HS-5 (cell line): ENCODE results near the gene SLCO1B1.

ENCODE experiments used
- DNase-seq: peaks from one replicate; pipeline ENCODE4 v3.0.0-alpha.2; 2012; ENCODE audit warnings: low read depth

SLCO1B1 gene

DNA sequence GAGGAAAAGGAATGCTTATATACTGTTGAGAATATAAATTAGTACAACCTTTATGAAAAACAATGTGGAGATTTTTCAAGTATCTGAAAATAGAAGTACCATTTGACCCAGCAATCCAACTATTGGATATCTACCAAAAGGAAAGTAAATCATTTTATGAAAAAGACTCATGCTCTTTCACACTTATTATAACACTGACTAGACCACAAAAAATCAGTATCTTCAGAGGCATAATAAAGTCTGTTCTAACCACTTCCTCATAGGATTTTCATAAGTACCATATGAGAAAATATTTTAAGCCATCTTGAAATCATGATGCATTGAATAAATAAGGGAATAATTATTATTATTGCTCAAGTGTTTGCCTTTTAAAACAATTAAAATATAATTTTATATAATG, 90.8 kb downstream of the SLCO1B1 start:
- no peak for DNase-seq

DNA sequence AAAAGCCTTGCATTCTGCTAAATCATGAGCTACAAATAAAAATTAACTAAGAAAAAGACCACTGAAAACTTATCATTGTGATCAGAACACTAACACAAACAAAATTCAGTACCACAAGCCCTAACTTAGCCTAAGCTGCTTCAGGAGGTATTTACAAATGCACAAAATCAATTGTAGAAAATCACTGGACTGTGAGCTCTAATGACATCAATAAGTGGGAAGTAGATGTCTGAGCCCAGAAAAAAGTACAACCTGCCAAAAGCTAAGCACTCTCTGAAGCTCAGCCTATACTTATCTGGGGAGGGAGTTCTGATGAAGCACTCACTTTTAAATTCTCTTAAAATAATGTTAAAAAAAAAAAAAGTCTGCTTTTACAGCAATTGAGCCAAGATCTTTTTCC, 92.9 kb downstream of the SLCO1B1 start:
- no peak for DNase-seq

DNA sequence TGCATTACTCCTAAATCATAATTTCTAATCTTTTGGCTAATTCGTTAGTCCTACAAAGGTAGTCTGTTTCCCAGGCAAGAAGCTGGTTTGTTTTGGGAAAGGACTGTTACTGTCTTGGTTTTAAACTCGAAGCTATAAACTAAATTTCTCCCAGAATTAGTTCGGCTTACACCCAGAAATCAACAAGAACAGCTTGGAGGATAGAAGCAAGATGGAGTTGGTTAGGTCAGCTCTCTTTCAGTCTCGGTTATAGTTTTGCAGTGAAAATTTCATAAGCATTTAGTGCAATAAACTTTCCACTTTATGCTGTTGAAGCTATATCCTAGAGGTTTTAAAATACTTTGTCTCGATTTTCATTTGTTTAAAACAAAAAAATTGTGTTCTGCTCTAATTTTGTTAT, 103.4 kb downstream of the SLCO1B1 start:
- DNase-seq = no peak

DNA sequence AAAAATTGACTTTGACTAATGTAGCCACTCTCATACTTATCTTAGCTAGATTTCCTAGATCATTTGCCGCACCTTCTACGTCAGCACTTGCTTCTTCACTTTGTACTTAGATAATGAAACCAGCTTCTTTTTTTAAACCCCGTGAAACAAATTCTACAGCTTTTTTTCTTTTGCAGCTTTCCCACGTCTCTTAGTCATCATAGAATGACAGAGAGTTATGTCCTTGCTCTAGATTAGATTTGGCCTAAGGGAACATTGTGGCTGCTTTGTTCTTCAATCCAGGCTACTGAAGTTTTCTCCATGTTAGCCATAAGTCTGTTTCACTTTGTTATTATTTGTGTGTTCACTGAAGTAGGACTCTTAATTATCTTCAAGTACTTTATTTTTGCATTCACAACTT, 108.9 kb downstream of the SLCO1B1 start:
- DNase-seq = no peak

DNA sequence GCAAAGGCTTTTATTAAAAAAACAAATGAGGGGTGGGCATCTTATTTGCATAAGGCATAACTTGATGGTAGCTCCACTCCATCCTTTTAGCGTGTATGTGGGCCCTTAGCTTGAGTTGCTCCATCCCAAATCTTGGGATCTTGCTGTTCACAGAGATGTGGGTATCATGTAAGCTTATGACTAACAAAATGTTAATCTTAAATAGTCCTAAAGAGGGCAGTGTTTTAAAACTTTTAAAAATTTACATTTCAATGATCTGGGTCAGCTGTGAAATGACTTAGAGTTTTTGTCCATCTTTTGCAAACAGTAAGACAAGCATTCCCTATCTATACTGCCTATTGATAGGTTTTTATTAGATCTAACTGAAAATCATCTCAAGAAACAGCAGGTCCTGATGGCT, 117.7 kb downstream of the SLCO1B1 start:
- peak; percentile 3 for DNase-seq

DNA sequence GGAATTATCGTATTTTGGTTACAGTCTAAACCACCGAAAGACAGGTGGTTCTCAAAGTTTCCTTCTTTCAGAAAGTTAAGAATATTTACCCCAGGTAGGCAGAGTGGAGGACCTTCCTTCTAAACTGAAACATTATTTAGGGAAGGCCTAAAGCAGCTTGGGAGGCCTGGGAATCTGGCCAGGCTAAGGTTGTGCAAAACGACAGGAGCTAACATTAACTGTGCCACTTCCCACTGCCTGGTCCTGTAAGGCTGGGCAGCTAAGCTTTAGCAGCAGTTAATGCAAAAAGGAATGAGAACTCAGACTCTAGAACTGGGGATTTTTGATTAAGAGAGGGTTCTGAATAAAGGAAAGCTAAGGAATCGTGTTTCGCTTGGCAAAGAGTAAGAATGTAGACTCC, 121.1 kb downstream of the SLCO1B1 start:
- DNase-seq = no peak

DNA sequence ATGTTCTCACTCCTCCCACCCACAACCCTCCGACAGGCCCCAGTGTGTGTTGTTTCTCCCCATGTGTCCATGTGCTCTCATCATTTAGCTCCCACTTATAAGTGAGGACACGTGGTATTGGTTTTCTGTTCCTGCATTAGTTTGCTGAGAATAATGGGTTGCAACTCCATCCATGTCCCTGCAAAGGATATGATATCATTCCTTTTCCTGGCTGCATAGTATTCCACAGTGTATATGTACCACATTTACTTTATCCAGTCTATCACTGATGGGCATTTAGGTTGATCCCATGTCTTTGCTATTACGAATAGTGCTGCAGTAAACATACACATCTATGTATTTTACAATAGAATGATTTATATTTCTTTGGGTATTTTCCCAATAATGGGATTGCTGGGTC, 126.2 kb downstream of the SLCO1B1 start:
- no peak for DNase-seq

DNA sequence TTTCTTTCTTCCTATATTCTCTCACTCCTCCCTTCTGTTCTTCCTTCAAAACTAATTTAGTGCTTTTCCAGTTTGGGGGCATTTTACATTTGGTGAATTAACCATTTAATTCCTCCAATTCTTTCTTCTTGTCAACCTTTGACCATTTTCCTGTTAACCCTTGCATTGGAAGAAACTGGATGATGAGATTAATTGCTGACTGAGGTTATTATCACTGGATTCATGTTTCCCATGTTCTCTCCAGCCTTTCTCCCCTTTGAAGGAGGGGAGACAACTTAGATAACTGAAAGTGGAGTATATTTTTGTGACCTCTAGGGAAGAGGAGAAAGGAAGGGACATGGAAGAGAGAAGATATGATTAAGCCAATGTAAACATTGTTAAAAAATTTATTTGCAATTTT, 133.2 kb downstream of the SLCO1B1 start:
- DNase-seq = no peak

DNA sequence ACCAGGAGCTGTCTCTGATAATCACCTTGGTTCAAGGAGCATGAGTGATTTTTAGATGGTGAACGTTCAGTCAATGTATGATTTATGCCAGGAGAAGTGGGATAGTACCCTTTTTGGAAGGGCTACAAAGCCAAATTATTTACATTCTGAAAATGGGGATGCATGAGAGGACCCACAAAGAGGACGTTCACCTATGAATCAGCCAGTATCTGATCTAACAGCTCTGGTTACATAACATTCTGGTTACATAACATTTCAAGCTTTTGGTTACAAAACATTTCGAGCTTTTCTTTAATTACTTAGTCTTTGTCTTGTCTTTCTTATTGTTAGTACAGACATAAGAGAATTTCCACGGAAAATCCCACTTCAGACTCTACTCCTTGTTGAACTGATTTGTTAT, 134.9 kb downstream of the SLCO1B1 start:
- no peak for DNase-seq

DNA sequence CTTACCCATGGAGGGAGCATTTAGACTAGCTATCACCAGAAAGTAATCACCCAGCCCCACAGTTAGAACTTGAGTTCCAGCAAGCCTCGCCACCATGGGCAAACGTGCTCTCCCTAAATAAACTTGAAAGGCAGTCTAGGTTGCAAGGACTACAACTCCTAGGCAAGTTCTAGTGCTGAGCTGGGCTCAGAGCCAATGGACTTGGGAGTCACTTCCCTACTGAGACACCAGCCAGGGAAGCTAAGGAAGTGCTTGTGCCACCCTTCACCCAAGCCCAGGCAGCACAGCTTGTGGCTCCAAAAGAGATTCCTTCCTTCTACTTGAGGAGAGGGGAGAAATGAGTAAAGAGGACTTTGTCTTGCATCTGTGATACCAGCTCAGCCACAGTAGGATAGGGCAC, 145.8 kb downstream of the SLCO1B1 start:
- no peak for DNase-seq
